K562 (cell line): ENCODE results near the gene FEM1B. TPM values are rescaled to one million over a fixed set of nuclear protein-coding genes. Genes with fewer than 3 reads are reported as not detected.

Source experiments
- ATAC-seq: fragments of 200-7000 bp; cut with Tn5 transposase; 3 replicates; pipeline ENCODE4 v1.9.1; 2020; ENCODE audit warnings: moderate library complexity
- BruUV-seq: library from RNA; stranded (reverse); fragments of 400-500 nt; replicated peaks from 2 replicates; lab custom pipeline; 2021; lab: Mats Ljungman, UMichigan
- CTCF ChIA-PET: fragments of 300-600 bp; formaldehyde crosslinking; extraction: SDS; loops from one replicate; lab custom pipeline; 2021; ENCODE audit warnings: low intra/inter-chr PET ratio; lab: Yijun Ruan, JAX
- POLR2A ChIA-PET: fragments of 300-600, 350-650 bp; sonication (Branson Sonifier 250); formaldehyde crosslinking; extraction: SDS; loops from one replicate; lab custom pipeline; 2021; ENCODE audit warnings: antibody characterized with exemption, inconsistent platforms; lab: Yijun Ruan, JAX
- DNase-seq, 4 experiments: peaks; one replicate each; pipeline versions ENCODE4 v3.0.0 to v3.0.0-alpha.2; 2011 to 2018; ENCODE audit warnings: low spot score in 3 of 4, mixed read lengths in 3 of 4; ENCODE audit errors: extremely low read depth in 1 of 4
- FAIRE-seq: peaks from 2 replicates; lab custom pipeline; 2011; peaks lifted over from hg19 to GRCh38; lab: Jason Lieb, UNC
- H2AFZ ChIP-seq: 2 replicates; pipeline ENCODE4 v1.6.0; 2011; ENCODE audit warnings: low read depth, low read length, control low read depth, inconsistent platforms
- H3K27ac ChIP-seq: fragments of 200-600 bp; 3 replicates; pipeline ENCODE4 v1.8.0; 2011; ENCODE audit warnings: low read depth, mild to moderate bottlenecking, control low read depth, inconsistent platforms, low read length, moderate library complexity, mixed read lengths; ENCODE audit errors: extremely low read depth
- H3K27me3 ChIP-seq, 2 experiments: fragments of 300-600 bp in 1 of 2; 2 replicates in 1 of 2; 3 replicates in 1 of 2; pipeline versions ENCODE4 v1.6.0 to v1.8.0; 2011; ENCODE audit warnings: inconsistent platforms in 2 of 2, low read length in 2 of 2, mild to moderate bottlenecking in 1 of 2, mixed read lengths in 1 of 2, moderate library complexity in 1 of 2; ENCODE audit not compliant: control insufficient read depth in 2 of 2, insufficient read depth in 2 of 2
- H3K36me3 ChIP-seq: fragments of 300-600 bp; 3 replicates; pipeline ENCODE4 v1.8.0; 2011; ENCODE audit warnings: mild to moderate bottlenecking, low read length, inconsistent platforms; ENCODE audit not compliant: control insufficient read depth, insufficient read depth
- H3K4me1 ChIP-seq, 2 experiments: fragments of 200-600 bp in 1 of 2; replicated peaks in 1 of 2; 2 replicates in 1 of 2; 3 replicates in 1 of 2; pipeline versions ENCODE4 v1.5.1 to v1.8.0; 2011; ENCODE audit warnings: inconsistent platforms in 2 of 2, low read length in 2 of 2, mild to moderate bottlenecking in 1 of 2, mixed read lengths in 1 of 2, moderate library complexity in 1 of 2; ENCODE audit not compliant: control insufficient read depth in 2 of 2, insufficient read depth in 2 of 2
- H3K4me2 ChIP-seq: 2 replicates; pipeline ENCODE4 v1.6.1; 2011; ENCODE audit warnings: low read length, control low read depth, inconsistent platforms, mixed read lengths; ENCODE audit not compliant: insufficient read depth
- H3K4me3 ChIP-seq: fragments of 200-600 bp; sonication (generic), shearing (Covaris generic); 2 replicates; pipeline ENCODE4 v1.5.1; 2016; ENCODE audit warnings: control low read depth, inconsistent platforms
- H3K79me2 ChIP-seq: fragments of 200-600 bp; 3 replicates; pipeline ENCODE4 v1.8.0; 2011; ENCODE audit warnings: low read length, inconsistent platforms; ENCODE audit not compliant: control insufficient read depth, insufficient read depth
- H3K9ac ChIP-seq, 2 experiments: 2 replicates each; pipeline versions ENCODE4 v1.6.0 to v1.6.1; 2011; ENCODE audit warnings: low read depth in 2 of 2, low read length in 2 of 2, control low read depth in 1 of 2, inconsistent platforms in 1 of 2, mild to moderate bottlenecking in 1 of 2, mixed read lengths in 1 of 2; ENCODE audit not compliant: insufficient read depth in 1 of 2
- H3K9me1 ChIP-seq: one replicate; pipeline ENCODE4 v1.6.0; 2011; ENCODE audit warnings: inconsistent platforms, mild to moderate bottlenecking, low read length, moderate library complexity; ENCODE audit not compliant: control insufficient read depth, insufficient read depth
- H3K9me3 ChIP-seq: replicated peaks from 2 replicates; pipeline ENCODE4 v1.5.1; 2011; ENCODE audit warnings: low read depth, low read length, inconsistent platforms; ENCODE audit not compliant: control insufficient read depth, insufficient read depth
- H4K20me1 ChIP-seq: replicated peaks from 2 replicates; pipeline ENCODE4 v1.6.1; 2011; ENCODE audit warnings: low read length, inconsistent platforms, mixed read lengths; ENCODE audit not compliant: control insufficient read depth, insufficient read depth
- ATF7 ChIP-seq: fragments of 450-650 bp; IDR thresholded peaks from 2 replicates; pipeline ENCODE4 v1.7.1; 2014; ENCODE audit warnings: mild to moderate bottlenecking, moderate library complexity
- CBFA2T2 ChIP-seq: fragments of 450-650 bp; conservative IDR thresholded peaks from 2 replicates; pipeline ENCODE4 v1.6.1; 2017; ENCODE audit warnings: mild to moderate bottlenecking
- CREB1 ChIP-seq, 2 experiments: sonication (generic) in 1 of 2; formaldehyde crosslinking in 1 of 2; IDR thresholded peaks; 2 replicates each; pipeline versions ENCODE4 v1.6.1 to v1.8.0; 2012 to 2022; ENCODE audit warnings: inconsistent platforms in 1 of 2, mild to moderate bottlenecking in 1 of 2, missing genetic modification reagents in 1 of 2, moderate library complexity in 1 of 2
- FOXJ2 ChIP-seq: fragments of 200-800 bp; sonication (Bioruptor generic); IDR thresholded peaks from 2 replicates; pipeline ENCODE4 v1.6.1; 2016; ENCODE audit warnings: missing genetic modification characterization, missing compliant biosample characterization
- FOXK1 ChIP-seq: sonication (generic); formaldehyde crosslinking; IDR thresholded peaks from 2 replicates; pipeline ENCODE4 v1.8.0; 2022; ENCODE audit warnings: missing genetic modification reagents, mild to moderate bottlenecking, borderline replicate concordance
- LEF1 ChIP-seq: fragments of 450-650 bp; IDR thresholded peaks from 2 replicates; pipeline ENCODE4 v1.6.1; 2016; ENCODE audit warnings: mild to moderate bottlenecking
- MAFK ChIP-seq: IDR thresholded peaks from 2 replicates; pipeline ENCODE4 v1.6.1; 2011; ENCODE audit warnings: low read length, improper control_type of control experiment
- MBD2 ChIP-seq: sonication (generic); IDR thresholded peaks from 2 replicates; pipeline ENCODE4 v1.6.1; 2016; ENCODE audit warnings: low read depth, borderline replicate concordance
- MCM3 ChIP-seq: fragments of 450-650 bp; IDR thresholded peaks from 2 replicates; pipeline ENCODE4 v1.6.1; 2016
- NR3C1 ChIP-seq: sonication (generic); formaldehyde crosslinking; IDR thresholded peaks from 2 replicates; pipeline ENCODE4 v1.8.1; 2022; ENCODE audit warnings: missing genetic modification reagents
- POLR2G ChIP-seq: fragments of 200-400 bp; formaldehyde crosslinking; IDR thresholded peaks from 2 replicates; pipeline ENCODE4 v1.6.1; 2017; ENCODE audit warnings: low read depth, mild to moderate bottlenecking, antibody characterized with exemption, low read length, moderate library complexity
- PTTG1 ChIP-seq: fragments of 450-650 bp; IDR thresholded peaks from 2 replicates; pipeline ENCODE4 v1.6.1; 2016; ENCODE audit warnings: low read depth, mild to moderate bottlenecking, missing genetic modification characterization, missing compliant biosample characterization
- RBM15 ChIP-seq: fragments of 200-400 bp; formaldehyde crosslinking; IDR thresholded peaks from 2 replicates; pipeline ENCODE4 v1.6.1; 2018; ENCODE audit warnings: mild to moderate bottlenecking, low read length, moderate library complexity; ENCODE audit not compliant: insufficient read depth
- RBM22 ChIP-seq: fragments of 200-400 bp; formaldehyde crosslinking; IDR thresholded peaks from 2 replicates; pipeline ENCODE4 v1.6.1; 2018; ENCODE audit warnings: low read length, low read depth; ENCODE audit not compliant: poor library complexity, severe bottlenecking
- SREBF1 ChIP-seq: fragments of 150-350 bp; IDR thresholded peaks from 2 replicates; pipeline ENCODE4 v1.6.1; 2014; ENCODE audit warnings: antibody characterized with exemption, low read depth, low read length, borderline replicate concordance
- ZBTB7A ChIP-seq: IDR thresholded peaks from 2 replicates; pipeline ENCODE4 v1.6.1; 2011; ENCODE audit warnings: low read depth, mild to moderate bottlenecking, low read length, moderate library complexity, borderline replicate concordance; ENCODE audit not compliant: control insufficient read depth
- ZNF121 ChIP-seq: sonication (generic); formaldehyde crosslinking; conservative IDR thresholded peaks from 2 replicates; pipeline ENCODE4 v1.8.0; 2022; ENCODE audit warnings: missing genetic modification reagents
- WGBS: fragments of 100-300 bp; shearing (Covaris generic); methylation state at CpG from one replicate; pipeline ENCODE4 v1.1.6; 2016; ENCODE audit warnings: low coverage, mixed read lengths; ENCODE audit not compliant: insufficient coverage; ENCODE audit errors: missing lambda C conversion rate; 5-methylcytosine and 5-hydroxymethylcytosine counted together
- in situ Hi-C: fragments of 300-500 bp; cut with MboI; formaldehyde crosslinking; loops from 4 replicates; pipeline ENCODE4 v1.15.0; 2018; ENCODE audit warnings: inconsistent platforms, mixed read lengths
- intact Hi-C: fragments of 100-400 bp; cut with micrococcal nuclease; formaldehyde crosslinking; loops from 2 replicates; pipeline ENCODE4 v1.14.2; 2022
- polyA plus RNA-seq, 8 experiments: library from polyadenylated mRNA; depleted of rRNA in 4 of 8; stranded (reverse) in 5 of 8; unstranded in 3 of 8; fragments of >200 nt; fragmentation: Nextera tagmentation in 2 of 8; fragmentation: Illumina TruSeq in 1 of 8; extraction: Ambion mirVana in 2 of 8; extraction: Trizol in 1 of 8; gene quantifications; 2 replicates each; pipeline versions ENCODE4 v1.2.1 to v1.2.3, GENCODE V29; 2011 to 2014; ENCODE audit warnings: inconsistent platforms in 1 of 8, missing spikeins in 1 of 8
- total RNA-seq, 7 experiments: library from RNA; depleted of rRNA in 6 of 7; stranded (reverse); fragments of >200 nt in 6 of 7; fragmentation: Illumina TruSeq in 2 of 7; extraction: Trizol in 2 of 7; gene quantifications; 2 replicates each; pipeline versions ENCODE4 v1.2.1 to v1.2.3, GENCODE V29; 2011 to 2021; ENCODE audit warnings: low replicate concordance in 1 of 7
- TF ChIP-seq, protein P1 (sequence below), 2 experiments: fragments of 450-650 bp in 1 of 2; sonication (generic) in 1 of 2; formaldehyde crosslinking in 1 of 2; IDR thresholded peaks in 1 of 2; conservative IDR thresholded peaks in 1 of 2; 2 replicates each; pipeline versions ENCODE4 v1.6.1 to v1.8.1; 2016 to 2023; ENCODE audit warnings: mild to moderate bottlenecking in 2 of 2, moderate library complexity in 2 of 2, inconsistent platforms in 1 of 2, missing genetic modification reagents in 1 of 2

The FEM1B gene
- total and polyA plus RNA-seq, 9 of the 15 experiments (the other 6 are each of a cell fraction or from before 2014, with no cell fraction given) = 5.9 to 61.6 (median 20.1) TPM

DNA sequence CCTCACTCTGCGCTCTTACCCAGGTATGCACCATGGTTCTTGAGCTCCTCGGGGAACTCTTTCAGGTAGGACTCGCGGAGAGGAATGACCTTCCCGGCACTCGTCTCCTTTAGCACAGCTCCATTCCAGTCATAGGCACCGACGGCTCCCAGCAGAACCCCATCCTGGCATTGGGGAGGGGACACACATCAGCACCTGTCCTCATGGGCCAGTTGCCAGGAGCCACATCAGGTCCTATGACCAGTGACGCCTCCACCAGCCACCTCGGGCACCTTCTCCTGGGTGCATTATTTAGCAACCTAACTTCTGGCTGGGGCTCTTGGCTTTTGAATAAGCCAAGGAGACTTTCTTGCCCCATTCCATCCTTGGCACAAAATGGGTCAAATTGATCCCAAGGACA is 61.9 kb downstream of the FEM1B start:
- ChIA-PET CTCF (no interaction called here), POLR2A (no interaction called here)
- Histone ChIP-seq H3K9ac (no peak overlapping the region), H2AFZ (no peak overlapping the region), H4K20me1 (peaks cover 2% of the 10 kb centered on the region; the same call in 1 of the 2 replicates), H3K4me3 (no peak overlapping the region), H3K79me2 (no peaks in the 10 kb centered on the region), H3K9me1 (no peaks in the 10 kb centered on the region), H3K4me2 (no peak overlapping the region), H3K9me3 (no peaks in the 10 kb centered on the region), H3K27ac (no peak overlapping the region), H3K4me1 (no peaks in the 10 kb centered on the region), H3K27me3 (peaks cover 40 to 89% of the 10 kb centered on the region in 2 experiments), H3K36me3 (no peaks in the 10 kb centered on the region)
- FAIRE-seq (no peak), ATAC-seq (no peak), DNase-seq (no peak)
- BruUV-seq = no TSS peak
- in situ Hi-C loops (no loop called here), intact Hi-C loops (no loop called here)
- WGBS = under 1% methylated on average over 10 of the region's 10 CpGs
- TF ChIP-seq, protein P1, sequence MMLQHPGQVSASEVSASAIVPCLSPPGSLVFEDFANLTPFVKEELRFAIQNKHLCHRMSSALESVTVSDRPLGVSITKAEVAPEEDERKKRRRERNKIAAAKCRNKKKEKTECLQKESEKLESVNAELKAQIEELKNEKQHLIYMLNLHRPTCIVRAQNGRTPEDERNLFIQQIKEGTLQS (IDR thresholded peaks at IDR 0.05) = no peak
- TF ChIP-seq, protein P1 (CRISPR knock-in tag; conservative IDR thresholded peaks at IDR 0.05) = no peak
- TF ChIP-seq LEF1 (no peak), MAFK (no peak), MCM3 (no peak), RBM22 (no peak), ZBTB7A (no peak), FOXJ2 (no peak), MBD2 (no peak), NR3C1 (CRISPR knock-in tag) (no peak), SREBF1 (no peak), ZNF121 (CRISPR knock-in tag) (no peak), FOXK1 (CRISPR knock-in tag) (no peak), POLR2G (no peak), ATF7 (no peak), CBFA2T2 (no peak), RBM15 (no peak), CREB1 (IDR thresholded peaks at IDR 0.05) (no peak), CREB1 (CRISPR knock-in tag; IDR thresholded peaks at IDR 0.05) (no peak), PTTG1 (tag) (no peak)
